GM23248 (cell line): Measurements from ENCODE around the gene ACY1.

Source experiments
- EZH2 ChIP-seq: fragments of 200-600 bp; sonication (generic); IDR thresholded peaks from 2 replicates; pipeline ENCODE4 v1.6.1; 2018; ENCODE audit warnings: antibody characterized with exemption, mild to moderate bottlenecking; ENCODE audit not compliant: insufficient read depth, poor library complexity, severe bottlenecking
- EZH2phosphoT487 ChIP-seq: fragments of 200-600 bp; sonication (generic); IDR thresholded peaks from 2 replicates; pipeline ENCODE4 v1.6.1; 2018; ENCODE audit warnings: antibody characterized with exemption, moderate library complexity, mild to moderate bottlenecking, low read depth; ENCODE audit not compliant: insufficient read depth

- TF ChIP-seq EZH2 (no peak), EZH2phosphoT487 (no peak)
These were observed 20.9 kb downstream of the ACY1 start for GRCh38 chr3:52004163-52004787.
